H7 (cell line): Measurements from ENCODE around the gene TRIM13. TPM values are rescaled to one million over a fixed set of nuclear protein-coding genes. Genes with fewer than 3 reads are reported as not detected.
"Not testable (repeated sequence)": the region's sequence is repeated elsewhere in the genome, so short reads cannot be mapped to it uniquely, and the experiment has no call there.

ENCODE experiments used
- DNase-seq: peaks from one replicate; pipeline ENCODE4 v3.0.0; 2012
- H3K27me3 ChIP-seq: 2 replicates; pipeline ENCODE4 v1.6.0; 2011; ENCODE audit warnings: mild to moderate bottlenecking, low read length; ENCODE audit not compliant: control insufficient read depth, insufficient read depth
- H3K36me3 ChIP-seq: replicated peaks from 2 replicates; pipeline ENCODE4 v1.5.1; 2011; ENCODE audit warnings: low read length; ENCODE audit not compliant: control insufficient read depth, insufficient read depth
- H3K4me3 ChIP-seq: 2 replicates; pipeline ENCODE4 v1.5.1; 2011; ENCODE audit warnings: low read depth, mild to moderate bottlenecking, control low read depth, low read length, moderate library complexity; ENCODE audit not compliant: insufficient read depth
- total RNA-seq: library from RNA; depleted of rRNA; stranded (reverse); fragments of >200 nt; shearing (Covaris generic); gene quantifications from 2 replicates; pipeline ENCODE4 v1.2.3, GENCODE V29; 2014; rRNA removed

Gene TRIM13
- total RNA-seq, 1 experiment from 2014 or later: 22.7 TPM

- no peaks in the 10 kb centered on the region for H3K36me3 ChIP-seq
- no peak for DNase-seq
- no peaks in the 10 kb centered on the region for H3K27me3 ChIP-seq
- H3K4me3 ChIP-seq: no peak overlapping the region
Measured at GRCh38 chr13:50060718-50061117, 63.9 kb downstream of the TRIM13 start.

- H3K27me3 ChIP-seq, H3K4me3 ChIP-seq, H3K36me3 ChIP-seq, DNase-seq: not testable (repeated sequence)
Measured at GRCh38 chr13:50062336-50062735, 65.5 kb downstream of the TRIM13 start.

GRCh38 chr13:50065712-50066111, 68.9 kb downstream of the TRIM13 start:
- Histone ChIP-seq H3K36me3 (no peaks in the 10 kb centered on the region), H3K4me3 (no peak overlapping the region), H3K27me3 (no peaks in the 10 kb centered on the region)
- DNase-seq: no peak

Other genes with a start within 250 kb of the TRIM13 start
- 25.5 and 28.4 TPM in 2 replicates for gene KPNA3, start 204.4 kb upstream of the TRIM13 start, total RNA-seq
- gene SPRYD7, start 60.7 kb upstream of the TRIM13 start, total RNA-seq: 1.6 and 2.4 TPM in 2 replicates
- 0.33 and 1.0 TPM in 2 replicates for gene KCNRG, start 18.4 kb downstream of the TRIM13 start, total RNA-seq